GM12865 (cell line): ENCODE results near the gene SVEP1.

Source experiments
- DNase-seq: peaks from one replicate; pipeline ENCODE4 v3.0.0; 2010; ENCODE audit warnings: low read depth
- H3K4me3 ChIP-seq: 2 replicates; pipeline ENCODE4 v1.5.1; 2011; ENCODE audit warnings: mild to moderate bottlenecking, low read depth, low read length, control low read depth
- CTCF ChIP-seq: IDR thresholded peaks from 2 replicates; pipeline ENCODE4 v1.5.1; 2011; ENCODE audit warnings: low read length, control low read depth, low read depth, inconsistent platforms; ENCODE audit not compliant: insufficient read depth; ENCODE audit errors: missing control alignments

The SVEP1 gene

GRCh38 chr9:110391826-110392485 lies 187.6 kb downstream of the SVEP1 start:
- DNase-seq, result no peak
- no peak overlapping the region for H3K4me3 ChIP-seq
- TF ChIP-seq CTCF, result no peak

GRCh38 chr9:110389148-110389750 lies 190.3 kb downstream of the SVEP1 start:
- no peak overlapping the region for H3K4me3 ChIP-seq
- DNase-seq, result no peak
- TF ChIP-seq CTCF, result no peak

GRCh38 chr9:110383491-110383890 lies 196.1 kb downstream of the SVEP1 start:
- DNase-seq, result no peak
- no peak for TF ChIP-seq CTCF

GRCh38 chr9:110382731-110383130 lies 196.8 kb downstream of the SVEP1 start:
- no peak for TF ChIP-seq CTCF
- DNase-seq, result no peak
- H3K4me3 ChIP-seq, result no peak overlapping the region

More at GRCh38 chr9:110383491-110383890, 196.1 kb downstream of the SVEP1 start:
- H3K4me3 ChIP-seq, result no peak overlapping the region

GRCh38 chr9:110371411-110372007 lies 208.0 kb downstream of the SVEP1 start:
- no peak for DNase-seq
- no peak overlapping the region for H3K4me3 ChIP-seq
- TF ChIP-seq CTCF, result no peak

GRCh38 chr9:110370315-110370714 lies 209.2 kb downstream of the SVEP1 start:
- no peak overlapping the region for H3K4me3 ChIP-seq
- DNase-seq, result no peak
- no peak for TF ChIP-seq CTCF
